Measurements from ENCODE around the gene TGFB1.

DNA sequence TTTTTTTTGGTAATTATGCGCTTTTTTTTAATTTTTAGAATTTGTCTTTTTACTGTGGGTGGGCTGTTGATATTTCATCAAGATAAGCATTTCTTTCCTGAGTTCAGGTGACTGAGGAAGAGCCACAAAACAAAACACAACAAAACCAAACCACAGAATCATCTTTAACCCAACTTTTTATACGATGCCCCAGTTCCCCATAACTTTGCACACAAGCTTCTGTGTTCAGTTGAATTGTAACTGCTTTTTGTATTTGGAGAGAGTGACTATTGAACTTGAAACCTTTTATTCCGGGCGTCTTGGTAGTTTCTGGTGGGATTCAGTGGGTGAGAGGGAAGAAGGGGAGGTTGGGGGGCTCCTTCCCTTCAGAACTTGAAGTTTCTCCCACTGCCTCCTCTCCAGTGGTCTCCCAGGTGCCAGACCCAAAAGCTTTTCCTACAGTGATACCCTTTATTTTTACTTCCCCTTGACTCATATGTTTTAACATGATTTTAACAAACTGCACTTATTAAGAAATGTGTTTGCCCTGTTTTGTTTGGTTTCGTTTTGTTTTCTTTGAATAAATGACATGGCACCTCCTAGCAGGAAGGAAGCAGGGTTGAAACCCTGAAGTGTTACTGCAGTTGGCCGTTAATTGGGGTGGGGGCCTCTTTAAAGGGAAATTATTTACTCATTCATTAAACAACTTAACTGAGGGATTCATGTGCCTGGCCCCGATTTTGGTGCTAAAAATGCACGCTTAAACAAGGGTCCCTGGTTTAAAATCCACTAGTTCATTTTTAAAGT is 46.4 kb downstream of the TGFB1 start:
- TF ChIP-seq, protein P1, sequence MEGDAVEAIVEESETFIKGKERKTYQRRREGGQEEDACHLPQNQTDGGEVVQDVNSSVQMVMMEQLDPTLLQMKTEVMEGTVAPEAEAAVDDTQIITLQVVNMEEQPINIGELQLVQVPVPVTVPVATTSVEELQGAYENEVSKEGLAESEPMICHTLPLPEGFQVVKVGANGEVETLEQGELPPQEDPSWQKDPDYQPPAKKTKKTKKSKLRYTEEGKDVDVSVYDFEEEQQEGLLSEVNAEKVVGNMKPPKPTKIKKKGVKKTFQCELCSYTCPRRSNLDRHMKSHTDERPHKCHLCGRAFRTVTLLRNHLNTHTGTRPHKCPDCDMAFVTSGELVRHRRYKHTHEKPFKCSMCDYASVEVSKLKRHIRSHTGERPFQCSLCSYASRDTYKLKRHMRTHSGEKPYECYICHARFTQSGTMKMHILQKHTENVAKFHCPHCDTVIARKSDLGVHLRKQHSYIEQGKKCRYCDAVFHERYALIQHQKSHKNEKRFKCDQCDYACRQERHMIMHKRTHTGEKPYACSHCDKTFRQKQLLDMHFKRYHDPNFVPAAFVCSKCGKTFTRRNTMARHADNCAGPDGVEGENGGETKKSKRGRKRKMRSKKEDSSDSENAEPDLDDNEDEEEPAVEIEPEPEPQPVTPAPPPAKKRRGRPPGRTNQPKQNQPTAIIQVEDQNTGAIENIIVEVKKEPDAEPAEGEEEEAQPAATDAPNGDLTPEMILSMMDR (IDR thresholded peaks at IDR 0.05), result no peak
- TF ChIP-seq POLR2A (IDR thresholded peaks at IDR 0.05), result no peak
